ENCODE results near the gene GDPD4.

GDPD4 gene

DNA sequence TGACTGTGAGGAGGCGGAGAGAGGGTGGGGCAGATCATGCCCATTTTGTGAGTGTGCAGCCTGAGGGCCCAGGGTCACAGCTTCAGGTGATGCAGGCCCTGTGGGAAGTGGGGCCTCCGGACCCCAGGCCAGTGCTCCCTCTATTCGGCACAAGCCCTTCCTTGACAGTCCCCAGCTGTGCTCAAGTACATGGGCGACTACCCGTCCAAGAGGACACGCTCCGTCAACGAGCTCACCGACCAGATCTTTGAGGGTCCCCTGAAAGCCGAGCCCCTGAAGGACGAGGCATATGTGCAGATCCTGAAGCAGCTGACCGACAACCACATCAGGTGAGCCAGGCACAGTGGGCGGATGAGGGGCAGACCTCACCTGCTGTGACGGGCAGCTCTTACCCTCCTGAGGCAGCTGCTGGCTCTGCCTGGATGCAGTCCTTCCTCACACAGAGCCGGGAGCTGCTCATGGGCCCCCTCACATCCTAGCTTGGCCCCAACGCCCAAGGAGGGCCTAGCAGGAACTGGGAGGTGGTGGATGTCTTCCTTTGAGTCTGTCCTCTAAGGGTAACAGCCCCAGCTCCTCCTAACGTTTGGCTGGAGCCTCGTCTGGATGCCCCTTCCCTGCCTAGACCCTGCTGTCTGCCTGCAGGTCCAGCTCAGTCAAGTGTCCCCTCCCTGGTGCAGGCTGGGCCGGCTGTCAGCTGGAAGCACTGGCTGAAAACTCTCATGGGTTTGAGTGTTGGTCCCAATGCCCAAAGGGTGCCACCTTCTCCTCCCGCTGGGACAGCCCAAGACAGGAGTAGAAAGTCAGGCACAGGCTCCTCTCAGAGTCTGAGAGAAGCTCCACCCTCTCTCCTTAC is 97.4 kb downstream of the GDPD4 start:
- no peak for DNase-seq

DNA sequence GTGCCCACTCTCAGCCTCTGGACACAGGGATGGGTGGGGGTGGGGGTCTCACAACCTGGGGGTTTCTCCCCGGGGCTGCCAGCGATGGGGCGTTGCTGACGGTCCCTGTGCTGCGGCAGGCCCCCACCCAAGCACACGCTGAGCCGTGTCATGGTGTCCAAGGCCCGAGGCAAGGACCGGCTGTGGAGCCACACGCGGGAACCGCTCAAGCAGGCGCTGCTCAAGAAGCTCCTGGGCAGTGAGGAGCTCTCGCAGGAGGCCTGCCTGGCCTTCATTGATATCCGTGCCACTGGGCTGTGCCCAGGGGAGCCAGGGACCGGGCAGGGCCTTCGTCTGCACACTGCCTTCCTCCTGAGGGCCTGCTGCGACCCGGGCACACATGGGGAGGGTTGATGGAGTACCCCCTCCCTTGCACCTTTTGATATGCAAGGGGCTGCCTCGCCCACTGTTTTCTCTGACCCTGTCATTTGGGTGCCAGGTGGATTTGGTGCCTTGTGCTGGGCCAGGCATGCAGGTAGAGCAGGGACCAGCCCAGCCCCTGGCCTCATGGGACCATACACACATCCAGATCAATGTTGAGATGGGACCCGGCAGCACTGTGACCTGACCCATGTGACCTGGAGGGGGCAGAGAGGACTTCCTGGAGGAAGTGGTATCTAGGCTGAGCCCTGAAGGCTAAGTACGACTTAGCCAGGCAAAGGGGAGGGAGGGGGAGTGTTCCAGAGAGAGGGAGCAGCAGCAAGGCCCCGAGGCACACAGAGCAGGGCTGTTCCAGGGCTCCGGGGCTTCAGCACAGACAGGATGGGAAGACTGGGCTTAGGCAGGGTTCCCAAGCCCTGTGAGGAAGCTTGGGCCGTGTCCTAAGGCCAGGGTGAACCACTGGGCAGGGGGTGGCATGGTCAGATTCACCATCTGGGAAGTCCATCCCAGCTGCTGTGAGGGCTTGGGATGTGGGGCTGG is 98.3 kb downstream of the GDPD4 start:
- DNase-seq = no peak

DNA sequence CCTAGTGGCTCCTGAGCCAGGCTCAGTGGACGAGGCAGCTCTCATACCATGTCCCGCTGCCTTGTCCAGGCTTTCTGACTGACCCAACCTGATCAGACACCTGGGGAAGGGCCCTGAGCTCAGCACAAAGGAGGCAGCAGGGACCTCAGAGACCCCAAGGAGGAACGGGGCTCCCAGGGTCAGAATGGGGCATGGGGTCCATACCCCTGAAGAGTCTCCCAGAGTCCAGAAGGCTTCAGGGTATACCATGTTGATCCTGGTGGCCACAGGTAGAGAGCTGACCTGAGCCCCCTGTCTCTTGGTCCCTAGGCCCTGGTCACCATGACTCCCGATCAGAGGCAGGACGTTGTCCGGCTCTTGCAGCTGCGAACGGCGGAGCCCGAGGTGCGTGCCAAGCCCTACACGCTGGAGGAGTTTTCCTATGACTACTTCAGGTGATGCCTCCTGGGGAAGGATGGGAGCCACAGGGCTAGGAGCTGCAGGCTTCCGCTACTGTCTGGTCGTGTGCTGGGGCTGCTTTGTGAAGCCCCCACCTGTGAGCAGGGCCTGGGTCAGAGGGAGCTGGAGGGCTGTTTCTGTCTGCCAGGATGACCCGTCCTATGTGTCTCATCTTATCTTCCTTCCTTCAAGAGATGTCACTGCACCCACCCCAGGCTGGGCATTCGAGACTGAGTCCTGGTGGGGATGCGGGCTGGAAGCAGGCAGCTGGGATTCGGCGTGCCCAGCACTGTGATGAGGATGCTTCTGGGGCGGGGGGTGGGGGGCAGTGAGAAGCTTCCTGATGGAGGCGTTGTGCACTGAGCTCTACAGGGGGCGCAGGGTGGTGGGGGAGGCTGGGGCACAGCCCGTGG is 99.3 kb downstream of the GDPD4 start:
- no peak for DNase-seq

DNA sequence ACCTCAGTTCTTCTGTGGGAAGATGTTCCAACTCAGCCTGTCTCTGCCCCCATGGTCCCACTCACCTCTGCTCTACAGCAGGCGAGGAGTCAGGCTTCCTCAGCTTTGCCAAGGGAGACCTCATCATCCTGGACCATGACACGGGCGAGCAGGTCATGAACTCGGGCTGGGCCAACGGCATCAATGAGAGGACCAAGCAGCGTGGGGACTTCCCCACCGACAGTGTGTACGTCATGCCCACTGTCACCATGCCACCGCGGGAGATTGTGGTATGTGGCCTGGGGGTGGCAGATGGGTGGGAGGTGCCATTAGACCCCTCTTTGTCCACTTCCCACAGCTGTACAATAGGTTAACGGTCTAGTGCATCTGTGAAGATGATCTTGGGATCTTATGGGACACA is 100.1 kb downstream of the GDPD4 start:
- DNase-seq = no peak

DNA sequence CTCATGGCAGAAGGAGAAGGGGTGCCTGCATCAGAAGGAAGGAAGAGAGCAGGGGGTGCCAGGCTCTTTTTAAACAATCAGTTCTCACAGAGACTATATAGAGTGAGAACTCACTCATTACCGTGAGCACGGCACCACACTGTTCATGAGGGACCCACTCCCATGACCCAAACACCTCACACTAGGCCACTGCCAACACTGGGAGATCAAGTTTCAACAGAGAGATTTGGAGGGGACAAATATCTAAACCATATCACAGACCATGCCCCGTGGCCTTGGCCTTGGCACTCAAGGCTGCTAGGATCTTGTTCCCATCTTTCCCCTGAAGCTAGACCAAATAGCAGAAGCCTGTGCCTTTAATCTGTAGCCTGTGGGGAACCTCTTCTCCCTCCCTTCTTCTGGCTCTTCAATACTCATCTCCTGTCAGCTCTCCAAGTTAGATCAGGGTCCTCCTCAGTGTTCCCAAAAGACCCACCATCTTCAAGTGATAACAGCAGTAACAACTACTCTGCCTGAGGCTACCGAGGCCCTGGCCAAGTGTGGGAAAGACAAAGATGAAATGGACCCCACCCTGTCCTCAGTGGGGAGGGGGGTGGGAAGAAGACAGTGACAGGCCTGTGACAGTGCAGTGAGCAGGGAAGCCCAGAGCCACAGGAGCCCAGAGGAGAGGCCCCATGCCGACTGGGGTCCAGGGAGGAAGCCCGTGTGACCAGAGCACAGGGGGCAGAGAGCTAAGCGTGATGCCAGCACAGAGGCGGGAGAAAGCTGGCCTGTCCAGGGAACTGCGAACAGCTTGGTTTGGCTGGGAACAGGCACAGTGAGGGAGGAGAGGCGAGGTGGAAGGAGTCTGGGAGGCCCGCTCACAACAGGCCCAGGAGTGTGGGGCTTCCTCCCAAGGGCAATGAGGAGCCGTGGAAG is 100.9 kb downstream of the GDPD4 start:
- no peak for DNase-seq

DNA sequence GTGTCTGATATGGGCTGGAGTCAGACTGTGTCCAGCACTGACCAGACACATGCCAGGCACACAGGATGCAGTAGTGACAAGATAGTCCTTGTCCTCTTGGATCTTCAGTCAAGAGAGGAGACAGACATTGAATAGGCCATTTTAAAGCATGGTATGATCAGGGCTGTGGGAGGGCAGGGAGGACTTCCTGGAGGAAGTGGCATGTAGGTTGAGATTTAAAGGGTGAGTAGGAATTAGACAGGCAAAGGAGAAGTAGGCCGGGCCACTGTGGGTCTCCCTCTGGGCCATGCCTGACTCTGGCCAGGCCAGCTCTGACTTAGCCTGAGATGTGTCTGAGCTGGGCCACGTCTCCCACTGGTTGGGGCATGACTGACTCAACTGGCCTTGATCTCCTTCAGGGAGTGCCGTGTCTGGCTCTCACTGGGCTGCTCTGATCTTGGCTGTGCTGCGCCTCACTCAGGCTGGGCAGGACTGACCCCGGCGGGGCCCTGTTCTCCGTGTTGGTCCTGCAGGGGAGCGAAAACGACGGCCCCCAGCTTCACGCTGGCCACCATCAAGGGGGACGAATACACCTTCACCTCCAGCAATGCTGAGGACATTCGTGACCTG is 102.2 kb downstream of the GDPD4 start:
- no peak for DNase-seq

DNA sequence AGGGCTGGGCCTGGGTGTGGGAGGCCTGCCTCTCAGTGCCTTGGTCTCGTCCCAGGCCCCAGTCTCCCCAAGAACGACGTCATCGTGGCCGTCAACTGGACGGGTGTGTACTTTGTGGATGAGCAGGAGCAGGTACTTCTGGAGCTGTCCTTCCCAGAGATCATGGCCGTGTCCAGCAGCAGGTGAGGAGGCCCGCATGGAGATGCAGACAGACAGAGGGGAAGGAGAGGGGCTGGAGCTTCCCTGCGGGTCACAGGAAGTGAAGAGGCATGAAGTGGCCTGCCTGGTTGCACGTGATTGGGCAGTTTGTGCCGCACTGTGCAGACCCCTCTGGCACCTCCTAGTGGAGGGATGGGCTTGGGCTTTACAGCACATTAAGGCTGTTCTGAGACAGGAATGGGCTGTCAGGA is 103.0 kb downstream of the GDPD4 start:
- DNase-seq = no peak

DNA sequence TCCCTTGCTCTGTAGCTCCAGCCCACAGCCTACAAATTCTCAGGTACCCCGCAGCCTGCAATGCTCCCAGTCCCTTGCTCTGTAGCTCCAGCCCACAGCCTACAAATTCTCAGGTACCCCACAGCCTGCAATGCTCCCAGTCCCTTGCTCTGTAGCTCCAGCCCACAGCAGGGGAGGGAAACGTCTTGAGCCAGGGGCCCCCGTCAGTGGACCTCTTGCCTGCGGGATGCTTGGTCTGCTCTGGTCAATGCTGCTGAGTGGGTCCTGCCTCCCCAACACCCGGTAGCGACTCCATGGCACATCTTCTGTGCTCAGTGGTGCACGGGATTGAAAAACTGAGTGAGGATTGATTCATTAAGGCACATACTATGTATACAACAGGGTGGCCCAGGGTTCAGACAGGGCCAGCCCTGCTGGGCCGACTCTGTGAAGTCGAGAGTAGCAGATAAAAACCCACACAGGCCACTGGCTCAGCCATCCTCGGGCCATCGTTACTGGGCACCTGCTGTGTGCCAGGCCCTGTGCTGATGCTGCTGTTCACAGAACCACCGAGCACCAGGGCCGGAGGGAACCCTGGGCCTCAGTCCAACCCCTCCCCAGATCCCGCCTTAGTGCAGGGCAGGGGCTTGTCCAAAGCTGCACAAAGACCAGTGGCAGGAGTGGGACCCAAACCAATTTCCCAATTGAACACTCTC is 103.7 kb downstream of the GDPD4 start:
- DNase-seq = no peak

DNA sequence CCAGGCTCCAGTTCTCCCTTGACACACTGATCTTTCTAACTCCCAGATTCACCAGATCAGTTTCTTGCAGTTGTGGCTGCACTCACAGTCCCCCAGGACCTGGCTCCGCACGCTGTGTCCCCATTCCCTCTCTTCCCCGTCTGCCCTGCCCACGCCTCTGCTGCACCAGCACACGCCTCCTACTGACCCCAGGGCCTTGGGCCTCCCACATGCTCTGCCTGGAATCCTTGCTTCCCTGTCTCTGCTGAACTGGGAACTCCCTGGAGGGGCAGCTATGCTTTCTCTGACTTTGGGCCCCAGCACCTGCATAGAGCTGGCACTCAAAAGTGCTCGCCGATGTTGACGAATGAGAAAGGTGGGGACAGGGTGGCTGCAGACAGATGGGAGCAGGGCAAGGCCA is 104.5 kb downstream of the GDPD4 start:
- DNase-seq = no peak

DNA sequence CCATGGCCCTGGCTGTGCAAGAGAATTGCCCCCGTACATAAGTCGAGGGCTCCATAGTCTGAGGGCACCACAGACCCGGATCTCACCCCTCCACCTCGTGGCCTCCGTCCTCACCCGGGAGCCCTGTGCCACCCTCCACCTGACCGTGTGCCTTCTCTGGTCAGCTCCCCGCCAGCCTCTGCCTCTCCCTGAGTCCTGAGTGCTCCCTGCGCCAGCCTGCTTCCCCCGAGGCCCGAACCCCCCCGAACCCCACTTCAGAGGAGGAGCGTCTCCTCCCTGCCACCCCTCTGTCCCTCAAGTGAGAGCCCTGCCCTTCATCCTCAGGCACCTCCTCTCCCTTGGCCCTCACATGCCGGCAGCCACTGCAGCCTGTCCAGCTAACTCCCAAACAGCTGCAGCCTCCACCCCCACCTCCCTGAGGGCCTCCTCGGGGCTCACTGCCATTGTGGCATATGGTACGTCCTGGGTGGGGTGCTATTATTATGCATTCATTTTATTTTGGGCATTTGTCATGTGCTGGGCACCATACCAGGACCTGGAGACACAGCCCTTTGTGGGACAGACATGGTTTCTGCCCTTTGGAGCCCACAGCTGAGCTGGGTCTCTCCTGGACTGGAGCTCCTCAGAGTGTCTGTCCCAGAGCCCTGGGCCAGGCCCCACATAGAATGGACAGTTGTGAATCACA is 106.3 kb downstream of the GDPD4 start:
- DNase-seq = no peak

DNA sequence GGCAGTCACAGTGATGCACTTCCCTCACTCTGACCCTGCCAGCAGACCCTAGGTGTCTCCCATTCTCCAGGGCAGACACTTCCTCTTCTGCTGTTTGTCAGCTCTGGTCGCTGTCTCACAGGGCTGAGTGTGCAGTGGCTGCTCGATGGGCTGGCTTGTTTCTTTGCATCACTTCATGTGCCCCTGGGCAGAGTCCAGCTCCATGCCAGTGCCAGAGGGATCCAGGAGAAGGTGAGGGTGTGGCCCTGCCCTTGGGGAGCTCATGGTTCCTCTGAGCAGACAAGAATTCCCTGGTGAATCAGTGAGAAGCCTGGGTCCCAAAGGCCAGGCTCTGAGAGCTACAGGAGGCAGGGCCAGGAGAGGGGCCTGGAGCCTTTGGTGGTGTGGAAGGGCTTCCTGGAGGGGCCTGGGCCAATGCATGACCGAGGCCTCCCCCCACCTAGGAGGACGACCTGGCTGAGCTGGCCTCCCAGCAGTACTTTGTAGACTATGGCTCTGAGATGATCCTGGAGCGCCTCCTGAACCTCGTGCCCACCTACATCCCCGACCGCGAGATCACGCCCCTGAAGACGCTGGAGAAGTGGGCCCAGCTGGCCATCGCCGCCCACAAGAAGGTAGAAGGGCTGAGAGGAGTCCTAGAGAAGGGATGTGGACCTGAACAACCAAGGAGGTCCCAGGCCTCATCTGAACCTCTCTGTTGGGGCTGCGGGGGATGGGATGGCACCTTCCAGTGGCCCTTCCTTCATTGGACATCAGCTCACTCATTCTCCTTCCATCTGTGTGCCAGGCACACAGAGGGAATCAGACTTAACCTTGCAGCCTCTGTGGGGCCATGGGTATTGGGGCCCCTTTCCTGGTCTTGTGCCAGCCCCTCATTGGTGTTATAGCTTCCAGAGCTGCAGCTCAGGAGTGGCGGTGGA is 107.3 kb downstream of the GDPD4 start:
- DNase-seq = no peak

DNA sequence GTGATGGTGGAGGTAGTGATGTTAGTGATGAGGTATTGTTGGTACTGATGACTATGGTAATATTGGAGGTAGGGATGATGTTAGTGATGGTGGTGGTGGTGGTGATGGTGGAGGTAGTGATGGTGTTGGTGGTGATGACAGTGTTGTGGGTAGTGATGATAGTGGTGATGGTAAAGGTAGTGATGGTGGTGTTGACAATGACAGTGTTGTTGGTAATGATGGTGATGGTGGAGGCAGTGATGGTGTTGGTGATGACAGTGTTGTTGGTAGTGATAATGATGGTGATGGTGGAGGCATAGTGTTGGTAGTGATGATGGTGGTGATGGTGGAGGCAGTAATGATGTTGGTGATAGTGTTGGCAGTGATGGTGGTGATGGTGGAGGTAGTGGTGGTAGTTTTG is 108.3 kb downstream of the GDPD4 start:
- DNase-seq = no peak

DNA sequence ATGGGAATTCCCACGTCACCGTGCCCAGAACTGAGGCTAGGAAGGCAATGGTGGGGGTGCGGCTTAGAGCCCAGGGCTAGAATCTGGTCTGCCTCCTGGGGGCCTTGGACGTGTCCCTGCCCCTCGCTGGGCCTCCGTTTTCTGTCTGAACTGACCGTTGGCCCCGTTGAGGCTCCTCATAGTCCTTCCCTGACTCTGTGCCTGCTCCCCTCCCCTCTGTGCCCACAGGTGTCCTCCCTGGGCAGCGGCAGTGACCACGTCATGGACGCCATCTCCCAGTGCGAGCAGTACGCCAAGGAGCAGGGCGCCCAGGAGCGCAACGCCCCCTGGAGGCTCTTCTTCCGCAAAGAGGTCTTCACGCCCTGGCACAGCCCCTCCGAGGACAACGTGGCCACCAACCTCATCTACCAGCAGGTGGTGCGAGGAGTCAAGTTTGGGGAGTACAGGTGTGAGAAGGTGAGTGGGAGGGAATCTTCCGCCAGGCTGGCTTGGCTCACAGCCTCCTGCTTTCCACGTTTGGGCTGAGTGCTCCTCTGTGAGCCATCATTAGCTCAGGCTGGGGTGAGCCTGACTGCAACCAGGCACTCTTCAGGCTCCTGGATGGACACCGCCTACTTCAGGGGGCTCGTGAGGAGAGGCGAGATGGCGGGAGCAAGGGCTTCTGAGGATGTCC is 109.5 kb downstream of the GDPD4 start:
- peak; percentile 48 for DNase-seq

DNA sequence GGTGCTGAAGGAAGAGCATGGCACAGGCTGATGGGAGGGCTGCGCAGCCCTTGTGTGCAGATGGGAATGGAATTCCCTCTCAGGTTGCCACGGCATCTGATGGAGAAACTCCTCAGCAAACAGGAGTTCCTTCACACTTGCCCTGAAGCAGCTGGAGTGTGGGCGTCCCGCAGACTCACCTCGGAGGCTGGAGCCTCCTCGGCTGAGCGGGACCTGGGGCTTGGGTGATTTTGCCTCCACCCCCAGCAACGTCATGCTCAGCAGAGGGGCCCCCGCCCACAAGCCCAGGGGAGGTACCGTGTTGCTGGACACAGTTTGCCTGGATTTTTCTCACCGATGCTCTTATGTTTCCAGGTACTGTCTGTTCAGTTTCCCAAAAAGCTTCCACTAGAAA is 110.1 kb downstream of the GDPD4 start:
- no peak for DNase-seq

DNA sequence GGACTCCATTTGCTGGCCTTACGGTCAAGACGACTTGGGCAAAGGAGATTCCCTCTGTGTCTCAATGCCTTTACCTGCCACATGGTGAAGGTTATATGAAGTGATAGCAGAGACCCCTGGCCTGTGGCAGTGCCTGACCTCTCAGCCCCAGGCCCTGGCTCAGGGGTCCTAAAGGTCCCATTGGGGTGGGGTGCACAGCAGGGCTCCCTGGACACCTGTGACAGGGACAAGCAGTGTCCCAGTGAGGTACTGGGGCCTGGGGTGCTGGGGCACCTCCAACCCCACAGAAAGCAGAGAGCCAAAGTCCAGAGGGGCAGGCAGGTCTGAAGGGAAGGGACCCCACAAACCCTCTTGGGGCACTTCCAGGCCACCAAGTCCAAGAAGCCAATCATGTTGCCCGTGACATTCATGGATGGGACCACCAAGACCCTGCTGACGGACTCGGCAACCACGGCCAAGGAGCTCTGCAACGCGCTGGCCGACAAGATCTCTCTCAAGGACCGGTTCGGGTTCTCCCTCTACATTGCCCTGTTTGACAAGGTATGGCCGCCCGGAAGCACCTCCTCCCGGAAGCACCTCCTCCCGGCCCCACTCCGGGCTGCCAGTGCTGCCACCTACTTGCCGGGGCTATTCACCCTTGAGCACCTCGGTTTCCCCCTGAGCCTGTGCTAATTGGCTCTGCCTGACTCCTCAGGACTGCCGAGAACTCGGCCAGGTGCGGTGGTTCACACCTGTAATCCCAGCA is 111.0 kb downstream of the GDPD4 start:
- DNase-seq = no peak

DNA sequence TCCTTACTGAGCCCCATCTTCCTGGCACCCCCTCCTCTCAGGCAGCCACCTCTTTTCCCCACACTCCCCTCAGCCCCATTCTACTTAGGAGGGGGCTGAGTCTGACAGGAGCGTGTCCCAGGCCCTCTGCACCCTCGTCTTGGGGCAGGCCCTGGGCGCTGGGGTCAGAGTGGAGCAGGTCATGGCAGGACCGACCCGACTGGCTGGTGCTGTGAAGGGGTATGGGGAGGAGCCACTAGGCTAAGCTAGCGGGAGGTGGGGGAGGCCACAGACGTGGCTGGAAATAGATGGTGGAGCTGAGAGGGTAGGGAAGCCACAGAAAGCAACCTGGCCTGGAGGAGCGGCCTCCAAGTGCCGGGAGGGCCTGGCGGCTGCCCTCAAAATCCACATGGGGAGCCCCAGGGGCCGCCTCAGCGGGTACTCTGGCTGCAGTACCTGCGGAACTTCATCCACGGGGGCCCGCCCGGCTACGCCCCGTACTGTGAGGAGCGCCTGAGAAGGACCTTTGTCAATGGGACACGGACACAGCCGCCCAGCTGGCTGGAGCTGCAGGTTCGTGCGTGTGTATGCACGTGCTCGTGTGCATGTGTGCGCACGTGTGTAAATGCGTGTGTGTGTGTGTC is 111.8 kb downstream of the GDPD4 start:
- no peak for DNase-seq

All from CD4-positive, alpha-beta T cell treated with Interleukin-6 for 4 hours (primary cell).